GM12878 (cell line): ENCODE measurements around the gene GTPBP6.

Experiments used
- ATF2 ChIP-seq: IDR thresholded peaks from 2 replicates; pipeline ENCODE4 v1.6.1; 2012; ENCODE audit warnings: low read length, inconsistent platforms
- CTCF ChIP-seq, 3 experiments: IDR thresholded peaks in 2 of 3; conservative IDR thresholded peaks in 1 of 3; 2 replicates each; pipeline ENCODE4 v1.5.1; 2011; ENCODE audit warnings: low read depth in 3 of 3, low read length in 3 of 3, mild to moderate bottlenecking in 3 of 3, control low read depth in 2 of 3, moderate library complexity in 2 of 3, inconsistent platforms in 1 of 3, mixed read lengths in 1 of 3; ENCODE audit not compliant: control insufficient read depth in 2 of 3, insufficient read depth in 1 of 3; ENCODE audit errors: extremely low read depth in 1 of 3
- EZH2 ChIP-seq: IDR thresholded peaks from 2 replicates; pipeline ENCODE4 v1.6.1; 2012; ENCODE audit warnings: low read depth, mild to moderate bottlenecking, control low read depth, inconsistent platforms, low read length, borderline replicate concordance; ENCODE audit not compliant: control insufficient read depth
- IRF4 ChIP-seq: IDR thresholded peaks from 2 replicates; pipeline ENCODE4 v1.6.1; 2011; ENCODE audit warnings: low read depth, low read length
- POLR2A ChIP-seq: IDR thresholded peaks from 2 replicates; pipeline ENCODE4 v1.6.1; 2011; ENCODE audit warnings: low read depth, mild to moderate bottlenecking, low read length

- TF ChIP-seq CTCF (IDR thresholded peaks at IDR 0.05 in 2 of 3, conservative IDR thresholded peaks at IDR 0.05 in 1 of 3; ENCODE audit: control insufficient read depth in 2 of 3, extremely low read depth in 1 of 3, insufficient read depth in 1 of 3, low read depth in 3 of 3, low read length in 3 of 3), result no peak
- TF ChIP-seq IRF4, result no peak
- TF ChIP-seq EZH2, result no peak
- no peak for TF ChIP-seq POLR2A
- no peak for TF ChIP-seq ATF2
Observed at GRCh38 chrX:275967-276580, 42.5 kb downstream of the GTPBP6 start.
